ENCODE data around the gene TTC22.

The TTC22 gene

DNA sequence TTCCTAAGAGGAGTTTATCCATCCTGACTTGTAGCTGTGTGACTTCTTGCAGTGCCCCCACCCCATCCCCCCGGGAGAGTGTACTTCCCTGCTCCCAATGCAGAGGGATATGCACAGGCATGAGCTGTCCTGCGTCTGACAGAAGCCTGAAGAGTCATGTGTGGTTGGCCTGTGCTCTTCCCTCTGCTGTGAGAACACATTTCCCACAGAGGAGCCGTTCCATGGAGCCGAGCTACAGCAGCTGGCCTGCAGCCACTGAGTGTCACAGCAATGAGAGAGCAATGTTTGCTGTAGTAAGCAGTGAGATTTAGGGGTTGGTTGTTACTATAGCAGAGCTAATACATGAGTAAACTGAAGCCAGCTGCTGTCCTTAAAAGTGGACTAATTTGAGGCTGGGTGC is 58.8 kb downstream of the TTC22 start:
- Histone ChIP-seq H3K27ac (ENCODE audit: low read depth, low read length, poor library complexity, severe bottlenecking) (no peak overlapping the region), H4K20me1 (ENCODE audit: insufficient read depth, low read length) (no peaks in the 10 kb centered on the region), H3K9me3 (ENCODE audit: low read length) (no peaks in the 10 kb centered on the region), H3K9ac (ENCODE audit: low read length) (no peak overlapping the region), H3K4me2 (ENCODE audit: low read length) (no peak overlapping the region), H3K36me3 (ENCODE audit: insufficient read depth, low read length) (peaks cover 55% of the 10 kb centered on the region), H3K9me2 (ENCODE audit: low read depth, low read length) (no peaks in the 10 kb centered on the region), H3K79me2 (ENCODE audit: insufficient read depth, low read length) (no peaks in the 10 kb centered on the region), H3K4me3 (ENCODE audit: low read depth, low read length, poor library complexity, severe bottlenecking) (no peak overlapping the region), H3F3A (ENCODE audit: insufficient read depth, low read length) (no peaks in the 10 kb centered on the region), H3K27me3 (ENCODE audit: insufficient read depth, low read length) (no peaks in the 10 kb centered on the region), H2AFZ (ENCODE audit: low read length) (no peak overlapping the region), H3K4me1 (ENCODE audit: insufficient read depth, low read length, severe bottlenecking) (no peaks in the 10 kb centered on the region)
- TF ChIP-seq, protein P1, sequence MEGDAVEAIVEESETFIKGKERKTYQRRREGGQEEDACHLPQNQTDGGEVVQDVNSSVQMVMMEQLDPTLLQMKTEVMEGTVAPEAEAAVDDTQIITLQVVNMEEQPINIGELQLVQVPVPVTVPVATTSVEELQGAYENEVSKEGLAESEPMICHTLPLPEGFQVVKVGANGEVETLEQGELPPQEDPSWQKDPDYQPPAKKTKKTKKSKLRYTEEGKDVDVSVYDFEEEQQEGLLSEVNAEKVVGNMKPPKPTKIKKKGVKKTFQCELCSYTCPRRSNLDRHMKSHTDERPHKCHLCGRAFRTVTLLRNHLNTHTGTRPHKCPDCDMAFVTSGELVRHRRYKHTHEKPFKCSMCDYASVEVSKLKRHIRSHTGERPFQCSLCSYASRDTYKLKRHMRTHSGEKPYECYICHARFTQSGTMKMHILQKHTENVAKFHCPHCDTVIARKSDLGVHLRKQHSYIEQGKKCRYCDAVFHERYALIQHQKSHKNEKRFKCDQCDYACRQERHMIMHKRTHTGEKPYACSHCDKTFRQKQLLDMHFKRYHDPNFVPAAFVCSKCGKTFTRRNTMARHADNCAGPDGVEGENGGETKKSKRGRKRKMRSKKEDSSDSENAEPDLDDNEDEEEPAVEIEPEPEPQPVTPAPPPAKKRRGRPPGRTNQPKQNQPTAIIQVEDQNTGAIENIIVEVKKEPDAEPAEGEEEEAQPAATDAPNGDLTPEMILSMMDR (IDR thresholded peaks at IDR 0.05; ENCODE audit: low read length) = no peak
- no peak for TF ChIP-seq EZH2 (IDR thresholded peaks at IDR 0.05; ENCODE audit: borderline replicate concordance, low read length)

DNA sequence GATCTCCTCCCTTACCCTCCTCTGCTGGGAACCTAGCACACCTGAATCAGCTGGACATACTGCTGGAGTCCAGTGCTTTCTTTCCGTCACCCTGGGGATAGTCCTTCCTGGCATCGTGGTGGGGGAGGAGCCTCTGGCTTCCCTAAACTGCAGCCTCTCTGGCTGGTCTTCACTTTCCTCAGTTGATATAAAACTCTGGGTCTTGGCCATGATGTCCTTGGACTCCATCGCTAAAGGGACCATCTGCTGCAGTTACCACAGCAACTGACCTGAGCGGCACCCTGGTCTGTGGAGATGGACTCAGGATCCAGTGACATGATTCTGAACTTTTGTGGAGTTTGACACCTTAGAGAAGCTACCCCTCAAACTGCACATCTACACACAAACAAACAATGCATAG is 59.6 kb downstream of the TTC22 start:
- no peaks in the 10 kb centered on the region for H3K27me3 ChIP-seq (ENCODE audit: insufficient read depth, low read length)
- H3K9ac ChIP-seq (ENCODE audit: low read length) = no peak overlapping the region
- no peak overlapping the region for H3K4me3 ChIP-seq (ENCODE audit: low read depth, low read length, poor library complexity, severe bottlenecking)
- peaks cover 63% of the 10 kb centered on the region for H3K36me3 ChIP-seq (ENCODE audit: insufficient read depth, low read length)
- H3F3A ChIP-seq (ENCODE audit: insufficient read depth, low read length) = no peaks in the 10 kb centered on the region
- no peak overlapping the region for H2AFZ ChIP-seq (ENCODE audit: low read length)
- H3K4me1 ChIP-seq (ENCODE audit: insufficient read depth, low read length, severe bottlenecking) = no peaks in the 10 kb centered on the region
- TF ChIP-seq, protein P1 (IDR thresholded peaks at IDR 0.05; ENCODE audit: low read length) = no peak
- no peak for TF ChIP-seq EZH2 (IDR thresholded peaks at IDR 0.05; ENCODE audit: borderline replicate concordance, low read length)
- no peaks in the 10 kb centered on the region for H3K9me2 ChIP-seq (ENCODE audit: low read depth, low read length)
- H4K20me1 ChIP-seq (ENCODE audit: insufficient read depth, low read length) = no peaks in the 10 kb centered on the region
- H3K27ac ChIP-seq (ENCODE audit: low read depth, low read length, poor library complexity, severe bottlenecking) = no peak overlapping the region
- H3K9me3 ChIP-seq (ENCODE audit: low read length) = no peaks in the 10 kb centered on the region
- H3K79me2 ChIP-seq (ENCODE audit: insufficient read depth, low read length) = no peaks in the 10 kb centered on the region
- H3K4me2 ChIP-seq (ENCODE audit: low read length) = no peak overlapping the region

- no peaks in the 10 kb centered on the region for H3K27me3 ChIP-seq (ENCODE audit: insufficient read depth, low read length)
- H4K20me1 ChIP-seq (ENCODE audit: insufficient read depth, low read length) = no peaks in the 10 kb centered on the region
- peaks cover 76% of the 10 kb centered on the region for H3K36me3 ChIP-seq (ENCODE audit: insufficient read depth, low read length)
- no peaks in the 10 kb centered on the region for H3K4me1 ChIP-seq (ENCODE audit: insufficient read depth, low read length, severe bottlenecking)
- no peak overlapping the region for H3K27ac ChIP-seq (ENCODE audit: low read depth, low read length, poor library complexity, severe bottlenecking)
- H3K79me2 ChIP-seq (ENCODE audit: insufficient read depth, low read length) = no peaks in the 10 kb centered on the region
- TF ChIP-seq EZH2 (IDR thresholded peaks at IDR 0.05; ENCODE audit: borderline replicate concordance, low read length) = no peak
- TF ChIP-seq, protein P1 (IDR thresholded peaks at IDR 0.05; ENCODE audit: low read length) = no peak
- no peaks in the 10 kb centered on the region for H3K9me2 ChIP-seq (ENCODE audit: low read depth, low read length)
- no peak overlapping the region for H3K4me2 ChIP-seq (ENCODE audit: low read length)
- no peak overlapping the region for H2AFZ ChIP-seq (ENCODE audit: low read length)
- H3K4me3 ChIP-seq (ENCODE audit: low read depth, low read length, poor library complexity, severe bottlenecking) = no peak overlapping the region
- H3K9me3 ChIP-seq (ENCODE audit: low read length) = no peaks in the 10 kb centered on the region
- H3K9ac ChIP-seq (ENCODE audit: low read length) = no peak overlapping the region
- no peaks in the 10 kb centered on the region for H3F3A ChIP-seq (ENCODE audit: insufficient read depth, low read length)
These were observed 62.9 kb downstream of the TTC22 start for GRCh38 chr1:54738244-54738643.
